SIG-M5 treated with dmso at 0.1 percent for 504 hours (cell line): ENCODE measurements around the gene LAG3.

ENCODE experiments used
- DNase-seq: peaks from one replicate; lab custom pipeline; 2025; ENCODE audit not compliant: unreplicated experiment; lab: John Stamatoyannopoulos, UW

LAG3 gene

DNA sequence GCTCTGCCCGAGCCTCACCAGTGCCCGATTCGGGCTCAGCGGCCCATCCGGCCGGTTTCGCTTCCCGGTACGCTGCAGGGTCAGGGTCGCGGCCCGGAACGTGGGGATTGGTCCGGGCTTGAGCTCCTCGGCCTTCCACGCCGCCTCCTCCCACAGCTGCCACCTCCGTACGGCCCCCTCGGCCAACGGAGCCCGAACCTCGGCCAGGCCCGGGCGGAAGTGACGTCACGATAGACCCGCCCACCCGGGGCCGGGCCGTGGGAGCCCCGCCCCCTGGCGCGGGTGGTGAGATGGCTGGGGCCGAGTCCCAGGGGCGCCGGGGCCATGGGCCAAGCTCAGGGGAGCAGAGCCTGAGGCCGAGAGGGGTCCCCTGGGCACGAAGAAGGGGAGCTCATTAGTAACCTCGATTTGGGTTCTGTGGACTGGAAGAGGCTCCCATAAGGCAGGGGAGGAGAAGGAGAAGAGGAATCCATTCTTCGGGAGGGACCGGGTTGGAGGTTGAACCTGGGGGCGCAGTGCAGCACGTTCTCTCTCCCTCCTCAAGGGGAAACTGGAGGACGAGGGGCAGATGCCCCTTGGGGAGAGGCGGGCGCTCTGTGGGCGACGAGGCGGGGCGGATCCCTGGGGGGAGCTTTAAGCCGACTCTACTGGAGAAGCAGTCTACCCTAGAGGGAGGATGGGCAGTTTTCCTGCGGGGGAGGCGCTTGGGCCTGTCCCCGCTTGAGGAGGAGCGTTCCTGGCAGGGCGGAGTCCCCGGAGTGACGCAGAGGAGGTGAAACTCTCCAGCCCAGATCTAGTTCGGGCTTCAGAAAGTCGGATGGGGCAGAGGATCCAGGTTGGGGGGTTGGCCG lies 19.2 kb upstream of the LAG3 start, which contains the start of gene MLF2:
Gene MLF2, minus strand, starts transcription at position 221 of the 851 bp plus-strand sequence. CDS start 807 bp downstream, outside the sequence.
- peak; percentile 99 for DNase-seq

DNA sequence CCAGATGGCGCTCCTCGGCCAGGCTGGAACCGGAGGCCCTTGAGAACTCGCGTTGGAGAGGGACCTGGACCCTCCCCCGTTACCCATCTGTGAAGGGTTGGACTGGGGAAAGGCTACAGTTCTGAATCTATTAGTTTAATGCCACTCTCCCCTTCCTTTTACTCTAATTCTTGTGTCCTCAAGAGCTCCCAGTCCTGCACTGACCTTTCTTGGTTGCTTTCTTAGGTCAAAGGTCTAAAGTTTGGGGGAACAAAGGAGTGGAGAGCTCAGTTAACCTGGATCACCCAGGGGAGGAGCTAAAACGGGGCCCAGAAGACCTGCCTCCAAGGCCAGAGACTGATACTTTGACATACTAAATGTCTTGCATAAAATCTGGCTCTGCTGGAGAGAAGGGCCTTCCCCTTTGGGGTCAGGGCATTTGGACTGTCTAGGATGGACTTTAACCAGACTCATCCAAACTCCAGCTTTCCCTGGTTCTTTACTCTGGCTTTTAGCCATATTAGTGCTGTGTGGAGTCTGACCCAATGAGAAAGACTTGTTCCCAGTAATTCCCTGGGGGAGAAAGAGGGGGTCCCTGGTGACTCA lies 18.5 kb upstream of the LAG3 start:
- no peak for DNase-seq

DNA sequence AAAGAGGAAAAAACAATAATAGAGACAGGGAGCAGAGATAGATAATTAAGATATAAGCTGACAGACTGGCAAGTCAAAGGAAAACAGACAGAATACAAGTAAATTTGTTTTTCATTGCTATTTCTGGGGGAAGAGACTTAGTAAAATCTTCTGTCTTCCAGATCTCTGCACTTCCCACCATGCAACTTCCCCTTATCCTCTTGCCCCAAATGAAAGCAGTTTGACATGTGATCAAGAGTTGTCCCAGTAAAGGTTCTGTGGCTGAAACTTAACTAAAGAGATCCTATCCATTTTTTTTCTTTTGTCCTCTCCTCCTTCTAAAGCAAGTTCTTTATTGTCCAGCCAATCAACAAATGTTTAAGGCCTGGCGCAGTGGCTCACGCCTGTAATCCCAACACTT lies 17.9 kb upstream of the LAG3 start:
- no peak for DNase-seq

DNA sequence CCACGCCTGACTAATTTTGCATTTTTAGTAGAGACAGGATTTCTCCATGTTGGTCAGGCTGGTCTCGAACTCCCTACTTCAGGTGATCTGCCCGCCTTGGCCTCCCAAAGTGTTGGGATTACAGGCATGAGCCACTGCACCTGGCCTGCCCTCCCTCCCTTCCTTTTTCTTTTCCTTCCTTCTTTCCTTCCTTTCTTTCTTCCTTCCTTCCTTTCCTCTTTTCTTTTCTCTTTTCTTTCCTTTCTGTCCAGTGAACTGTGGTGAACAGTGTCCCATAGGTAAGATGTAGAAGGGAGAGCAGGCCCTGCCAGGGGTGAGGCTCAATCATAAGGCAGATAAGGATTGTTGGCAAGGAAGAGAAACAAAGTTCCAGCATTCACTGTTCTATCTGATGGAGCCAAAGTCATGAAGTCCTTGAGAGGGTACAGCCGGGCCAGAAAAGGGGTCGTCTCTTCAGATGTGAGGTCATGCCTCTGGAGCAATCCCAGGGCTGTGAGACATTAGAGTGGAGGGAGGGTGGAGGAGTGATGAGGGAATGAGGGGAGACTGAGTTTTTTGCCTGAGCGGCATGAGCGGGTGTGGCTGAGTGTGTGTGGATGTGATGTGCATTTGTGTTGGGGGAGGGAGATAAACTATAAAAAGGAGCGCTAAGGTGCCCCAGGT lies 15.2 kb upstream of the LAG3 start:
- DNase-seq = no peak

DNA sequence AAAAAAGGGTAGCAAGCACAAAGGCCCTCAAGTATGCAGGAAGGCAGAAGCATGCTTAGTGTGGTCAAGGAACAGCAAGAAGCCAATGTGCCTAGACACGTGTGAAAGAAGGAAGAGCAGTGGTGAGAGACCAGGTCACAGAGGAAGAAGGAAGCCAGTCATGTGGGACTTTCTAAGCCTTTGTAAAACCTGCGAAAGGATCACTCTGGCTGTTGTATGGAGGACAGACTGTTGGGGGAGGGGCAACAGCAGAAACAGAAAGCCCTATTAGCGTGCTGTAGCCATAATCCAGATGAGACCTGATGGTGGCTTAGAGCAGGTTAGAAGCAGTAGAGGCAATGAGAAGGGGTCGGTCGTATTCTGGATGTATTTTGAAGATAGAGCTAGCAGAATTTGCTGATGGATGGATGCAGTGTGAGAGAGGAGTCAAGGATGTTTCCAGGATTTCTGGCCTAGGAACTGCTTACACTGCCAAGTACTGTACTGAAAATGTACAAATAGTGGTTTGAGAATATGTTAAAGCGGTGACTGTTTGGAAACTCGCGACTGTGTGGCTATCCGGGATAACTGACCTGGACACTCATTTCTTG lies 13.7 kb upstream of the LAG3 start:
- DNase-seq = no peak

DNA sequence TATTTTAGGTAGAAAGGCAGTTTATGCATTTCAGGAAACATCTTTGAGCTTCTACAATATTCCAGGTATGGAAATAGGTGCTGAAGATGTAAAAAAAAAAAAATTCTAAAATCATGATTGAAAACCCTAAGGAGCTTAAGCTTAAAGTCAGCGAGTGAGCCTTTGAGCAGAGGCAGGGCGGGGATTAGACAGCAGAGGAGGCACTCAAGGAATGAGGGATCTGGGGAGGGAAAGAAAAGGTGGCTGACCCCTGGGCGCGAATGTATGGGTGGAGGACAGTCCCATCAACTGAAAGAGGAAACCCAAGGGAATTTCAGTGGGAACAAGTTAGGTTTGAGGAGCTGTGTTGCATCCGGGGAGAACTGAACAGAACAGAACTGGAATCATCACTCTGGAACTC lies 12.6 kb upstream of the LAG3 start:
- DNase-seq = no peak

- no peak for DNase-seq
Measured at GRCh38 chr12:6763380-6763779, 8.9 kb upstream of the LAG3 start.

DNA sequence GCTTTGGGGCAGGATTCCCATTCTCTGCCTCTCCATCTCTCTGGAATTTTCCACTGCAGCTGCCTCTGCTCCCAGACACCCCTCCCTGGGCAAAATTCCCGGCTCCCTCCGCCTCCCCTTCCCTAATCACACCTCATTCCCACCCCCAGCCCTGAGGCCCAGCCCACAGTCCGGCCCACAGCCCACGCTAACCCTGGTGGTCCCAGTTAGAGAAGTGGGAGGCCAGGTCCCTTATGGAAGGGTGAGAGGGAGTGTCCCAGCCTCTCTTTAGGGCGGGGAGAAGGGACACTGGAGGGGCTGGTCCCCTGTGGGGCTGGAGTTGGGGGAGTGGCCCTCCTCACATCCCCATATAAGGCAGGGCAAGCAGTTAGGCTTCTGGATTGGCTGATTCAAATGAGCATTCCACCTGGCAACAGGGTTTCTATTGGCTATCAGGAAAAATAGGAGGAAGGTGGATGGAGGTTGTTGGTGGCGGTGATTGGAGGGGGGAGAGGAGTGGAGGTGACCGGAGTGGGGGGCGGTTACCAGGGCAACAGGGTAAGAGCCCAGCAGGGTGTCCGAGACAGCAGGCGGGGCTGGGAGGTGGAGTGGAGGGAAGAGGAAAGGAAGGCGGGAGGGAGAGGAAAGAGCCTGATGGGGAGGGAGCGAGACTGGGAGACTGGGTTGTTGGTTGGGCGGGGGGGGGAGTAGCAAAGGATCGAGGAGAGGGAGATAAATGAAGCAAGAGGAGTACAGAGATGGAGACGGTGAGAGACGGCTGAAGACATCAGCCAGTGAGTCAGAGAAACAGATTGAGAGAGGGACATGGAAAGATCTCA lies 8.1 kb upstream of the LAG3 start:
- DNase-seq = peak; percentile 99

DNA sequence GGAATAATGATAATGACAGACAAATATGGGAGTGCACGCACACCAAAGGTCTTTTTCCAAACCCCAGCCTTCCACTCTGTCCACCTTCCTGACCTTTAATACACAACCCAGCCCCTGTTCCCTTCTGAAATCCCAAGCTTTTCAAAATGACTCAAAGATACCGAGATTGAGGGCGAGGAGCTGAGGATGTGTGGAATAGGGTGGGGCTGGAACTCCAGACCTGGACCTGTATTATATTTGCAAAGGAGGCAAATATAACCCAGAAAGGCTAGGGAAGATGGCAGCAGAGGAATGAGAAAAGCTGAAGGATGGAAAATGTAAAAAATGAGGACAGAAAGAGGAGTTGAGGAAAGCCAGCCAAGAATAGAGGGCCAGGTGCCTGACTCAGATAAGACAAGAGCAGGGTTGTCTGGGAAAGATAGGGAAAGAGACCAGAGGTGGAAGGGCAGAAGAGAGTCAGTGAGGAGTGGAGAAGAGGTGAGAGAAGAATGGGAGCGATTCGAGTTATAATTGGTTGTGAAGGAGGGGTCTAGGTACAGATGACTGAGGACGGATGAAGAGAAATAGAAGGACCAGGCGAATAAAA lies 7.2 kb upstream of the LAG3 start:
- DNase-seq = no peak

DNA sequence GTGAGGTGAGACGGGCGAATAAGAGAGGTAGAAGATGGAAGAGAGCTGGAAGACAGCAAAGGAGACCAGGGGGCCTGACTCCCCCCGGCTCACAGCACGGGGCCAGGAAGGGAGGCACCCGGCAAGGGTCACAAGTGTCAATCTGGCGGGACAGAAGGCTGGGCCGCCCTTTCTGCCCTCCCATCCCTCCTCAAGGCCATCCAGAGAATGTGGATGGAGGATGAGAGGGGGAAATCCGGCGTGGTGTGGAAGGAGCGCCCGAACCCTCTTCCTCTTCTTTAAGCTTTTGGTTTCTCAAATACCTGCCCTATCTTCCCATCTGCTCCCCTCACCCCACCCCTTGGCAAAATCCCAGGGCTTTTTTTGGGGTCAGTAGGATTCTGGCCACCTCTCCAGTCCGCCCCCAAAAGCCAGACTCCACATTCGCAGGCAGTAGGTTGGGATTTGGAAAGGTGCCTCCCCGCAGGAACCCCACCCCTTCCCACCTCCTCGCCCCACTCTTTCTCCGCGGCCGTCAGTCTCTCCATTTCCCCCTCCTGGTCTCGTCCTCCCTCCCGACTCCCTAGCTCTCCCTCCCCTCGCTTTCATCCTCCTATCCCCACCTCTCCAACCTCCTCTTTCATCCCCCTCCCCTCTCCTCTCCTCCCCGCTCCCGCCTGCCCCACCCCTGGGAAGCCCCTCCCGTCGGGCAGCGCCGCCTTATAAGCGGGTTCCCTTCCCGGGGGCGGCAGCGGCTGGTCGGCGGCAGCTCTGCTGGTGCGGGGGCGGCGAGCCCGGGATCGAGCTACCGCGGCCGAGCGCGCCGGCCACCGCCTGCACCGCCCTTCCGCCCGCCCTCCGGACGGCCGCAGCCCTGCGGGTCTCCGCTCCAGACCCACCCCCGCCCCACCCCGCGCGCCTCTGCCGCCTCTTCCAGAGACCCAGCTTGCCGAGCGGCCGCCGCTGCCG lies 6.4 kb upstream of the LAG3 start, which contains the start of gene PTMS:
Gene PTMS, plus strand, starts transcription at position 730 of the 948 bp plus-strand sequence. CDS start 343 bp downstream, outside the sequence.
- peak; percentile 39 for DNase-seq

DNA sequence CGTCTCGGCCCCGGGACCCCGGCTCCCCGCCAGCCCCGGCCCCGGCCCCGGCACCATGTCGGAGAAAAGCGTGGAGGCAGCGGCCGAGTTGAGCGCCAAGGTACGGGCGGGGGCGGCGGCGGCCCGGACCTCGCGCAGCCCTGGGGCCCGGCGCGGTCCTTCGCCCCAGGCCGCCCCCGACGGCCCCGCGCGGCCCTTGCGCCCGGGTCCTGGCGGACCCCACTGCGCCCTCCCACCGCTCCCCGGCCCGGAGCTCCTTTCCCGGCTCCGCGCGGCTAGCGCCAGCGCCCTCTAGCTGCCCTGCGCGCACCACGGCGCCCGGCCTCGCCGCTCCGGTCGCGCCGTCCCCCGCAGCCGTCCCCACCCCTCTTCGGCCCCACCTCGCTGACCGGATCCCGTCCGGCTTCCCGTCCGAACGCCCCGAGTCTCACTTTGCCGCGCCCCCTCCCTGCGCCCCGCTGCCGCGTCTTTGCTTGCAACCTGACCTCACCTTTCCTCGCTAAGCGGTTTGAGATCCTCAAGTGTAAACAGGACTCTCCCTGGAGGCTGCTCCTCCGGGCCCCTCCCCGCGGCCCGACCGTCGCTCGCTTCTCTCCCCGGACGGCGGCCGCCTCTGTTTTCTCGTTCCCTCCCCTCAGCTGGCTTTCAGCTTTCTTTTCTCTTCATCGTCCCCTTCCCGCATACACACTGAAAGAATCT lies 5.5 kb upstream of the LAG3 start:
- peak; percentile 67 for DNase-seq

DNA sequence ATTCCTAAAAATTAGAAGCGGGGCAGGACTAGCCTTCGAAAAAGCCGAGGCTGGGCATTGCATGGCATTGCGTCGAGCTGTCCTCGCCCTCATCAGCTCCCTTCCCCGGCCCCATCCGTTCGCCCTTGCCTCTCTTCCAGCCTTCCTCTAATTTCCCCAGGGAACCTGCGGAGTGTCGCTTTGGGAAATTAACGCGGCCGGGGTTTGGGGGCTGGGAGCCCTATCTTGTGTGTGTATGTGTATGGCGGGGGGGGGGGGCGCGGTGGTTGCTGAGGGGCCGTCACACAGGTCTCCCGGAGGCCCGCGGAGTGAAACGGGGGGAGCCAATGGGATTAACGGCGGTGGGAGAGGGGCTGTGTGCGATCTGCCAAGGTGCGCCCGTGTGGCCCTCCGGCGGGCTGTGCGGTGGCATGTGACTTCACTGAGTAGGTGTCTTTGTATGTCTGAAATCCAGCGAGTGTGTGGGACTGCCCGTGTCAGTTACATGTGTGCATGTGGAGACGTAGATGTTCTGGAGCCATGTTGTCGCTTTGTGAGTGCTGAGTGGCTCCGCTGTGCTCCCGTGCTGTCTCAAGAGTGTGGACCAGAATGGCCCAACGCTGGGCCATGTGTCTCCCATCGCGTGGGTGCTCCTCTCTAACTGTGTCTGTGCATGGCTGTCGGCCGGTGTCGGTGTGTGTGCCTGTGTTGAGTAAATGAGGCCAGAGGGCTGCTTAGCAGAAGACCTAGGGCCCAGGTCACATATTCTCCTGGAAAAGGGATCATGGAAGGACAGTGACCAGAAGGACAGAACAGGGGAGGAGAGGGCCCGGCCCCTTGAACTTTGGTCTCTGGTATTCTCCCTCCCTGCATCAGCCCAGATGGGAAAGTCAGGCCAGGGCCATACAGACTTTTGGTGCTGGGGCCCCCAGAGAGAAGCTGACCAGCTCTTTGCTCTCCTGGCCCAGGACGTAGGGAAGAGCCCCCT lies 4.7 kb upstream of the LAG3 start:
- no peak for DNase-seq

DNA sequence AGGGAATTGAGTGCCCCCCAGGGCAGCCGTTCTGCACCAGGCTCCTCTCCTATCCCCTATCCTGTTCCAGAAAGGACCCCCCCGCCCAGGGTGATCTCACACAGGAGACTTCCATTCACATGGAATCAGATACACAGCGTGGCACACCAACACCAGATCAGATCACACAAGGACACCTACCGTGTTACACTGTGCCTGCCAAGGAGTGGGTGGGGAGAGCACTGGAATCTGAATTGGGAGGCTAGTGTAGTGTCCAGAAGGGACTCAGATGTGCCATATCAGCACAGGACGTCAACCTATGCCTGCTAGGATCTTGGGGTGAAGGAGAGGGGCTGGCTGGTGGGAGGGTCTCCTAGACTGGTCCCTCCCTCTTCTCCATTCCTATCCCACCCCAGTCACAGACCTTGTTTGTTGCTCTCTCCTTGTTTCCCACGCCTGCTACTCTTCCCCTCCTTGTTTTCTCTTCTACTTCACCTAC lies 3.8 kb upstream of the LAG3 start:
- DNase-seq = no peak

GRCh38 chr12:6768990-6769389 lies 3.3 kb upstream of the LAG3 start:
- no peak for DNase-seq

DNA sequence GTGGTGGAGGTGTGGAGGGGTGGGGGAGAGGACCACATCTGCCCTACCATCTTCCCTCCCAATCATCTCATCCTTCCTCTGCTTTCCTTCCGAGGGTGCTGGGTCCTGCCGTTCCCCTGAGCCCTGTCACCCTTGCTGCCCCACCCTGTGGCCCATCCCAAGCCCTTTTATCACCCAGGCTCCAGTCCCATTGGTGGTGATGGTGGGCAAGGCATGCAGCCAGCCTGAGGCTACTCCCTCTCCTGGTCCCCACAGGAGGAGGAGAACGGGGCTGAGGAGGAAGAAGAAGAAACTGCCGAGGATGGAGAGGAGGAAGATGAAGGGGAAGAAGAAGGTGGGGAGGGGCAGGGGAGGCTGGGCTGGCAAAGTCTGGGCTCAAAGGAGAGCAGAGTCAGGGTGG lies 2.7 kb upstream of the LAG3 start:
- no peak for DNase-seq

GRCh38 chr12:6770094-6770493 lies 2.2 kb upstream of the LAG3 start:
- DNase-seq = no peak

GRCh38 chr12:6770600-6770999 lies 1.7 kb upstream of the LAG3 start:
- DNase-seq = no peak
